ENCODE data around the gene PARP6. TPM values are rescaled to one million over a fixed set of nuclear protein-coding genes. Genes with fewer than 3 reads are reported as not detected.

Gene PARP6
- total RNA-seq, 3 donors from 2014 or later: 63.9 to 90.4 (median 65.8) TPM

DNA sequence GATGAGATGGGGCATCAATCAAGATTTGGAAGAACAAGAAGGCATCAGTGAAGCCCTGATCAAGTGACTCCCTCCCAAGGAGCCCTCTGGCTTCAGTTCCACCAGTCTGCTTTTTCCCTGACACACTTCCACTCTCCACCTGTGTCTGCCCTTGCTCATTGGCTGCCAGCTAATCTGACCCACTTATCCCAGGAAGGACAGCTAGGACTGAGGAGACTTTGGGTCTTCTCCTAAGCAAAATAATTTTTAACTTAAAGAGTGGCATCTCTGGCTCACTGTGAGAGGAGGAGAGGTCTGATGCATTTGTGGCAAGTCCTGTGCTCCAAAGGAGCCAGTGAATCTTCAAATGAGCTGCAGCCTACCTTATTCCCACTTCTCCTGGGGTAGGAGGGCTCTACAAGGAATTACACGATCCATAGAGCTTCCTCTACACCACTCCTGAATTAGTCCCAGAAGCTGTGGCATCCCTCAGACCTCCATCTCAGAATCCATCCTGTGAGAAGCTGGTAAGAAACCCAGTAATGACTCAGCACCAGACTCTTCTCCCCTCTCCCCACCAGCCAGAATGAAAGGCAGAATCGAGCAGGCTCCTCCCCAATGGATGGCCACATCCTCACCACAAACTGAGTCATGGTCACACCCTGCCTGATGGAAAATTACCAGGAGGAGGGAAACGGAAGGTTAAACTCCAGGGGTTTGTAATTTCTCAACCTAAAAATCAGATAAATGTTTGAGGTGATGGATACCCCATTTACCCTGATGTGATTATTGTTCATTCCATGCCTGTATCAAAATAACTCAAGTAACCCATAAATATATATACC is 35.1 kb downstream of the PARP6 start:
- Histone ChIP-seq H3K36me3 (no peaks in the 10 kb centered on the region), H3K4me3 (peak overlapping the region in 2 of 3 donors; percentile 25 to 52), H3K4me1 (peaks cover 4 to 6% of the 10 kb centered on the region in 2 donors), H3K9me3 (no peaks in the 10 kb centered on the region), H3K27ac (peak overlapping the region; percentile 80 to 88), H3K27me3 (no peaks in the 10 kb centered on the region)
- peak in 1 of 2 donors; percentile 71 for DNase-seq (ENCODE audit: low spot score in 2 of 2)
- intact Hi-C loops (cut with DNase I; ENCODE audit: low total_unique reads): loop anchor here (5.0 kb wide), 1 partner anchor 605 kb away; no protein-coding TSS in a partner anchor
- TF ChIP-seq CTCF (IDR thresholded peaks at IDR 0.05) (no peak), POLR2A (IDR thresholded peaks at IDR 0.05) (no peak), POLR2AphosphoS5 (IDR thresholded peaks at IDR 0.05) (peak in 2 of 3 donors; percentile 41 to 72)

DNA sequence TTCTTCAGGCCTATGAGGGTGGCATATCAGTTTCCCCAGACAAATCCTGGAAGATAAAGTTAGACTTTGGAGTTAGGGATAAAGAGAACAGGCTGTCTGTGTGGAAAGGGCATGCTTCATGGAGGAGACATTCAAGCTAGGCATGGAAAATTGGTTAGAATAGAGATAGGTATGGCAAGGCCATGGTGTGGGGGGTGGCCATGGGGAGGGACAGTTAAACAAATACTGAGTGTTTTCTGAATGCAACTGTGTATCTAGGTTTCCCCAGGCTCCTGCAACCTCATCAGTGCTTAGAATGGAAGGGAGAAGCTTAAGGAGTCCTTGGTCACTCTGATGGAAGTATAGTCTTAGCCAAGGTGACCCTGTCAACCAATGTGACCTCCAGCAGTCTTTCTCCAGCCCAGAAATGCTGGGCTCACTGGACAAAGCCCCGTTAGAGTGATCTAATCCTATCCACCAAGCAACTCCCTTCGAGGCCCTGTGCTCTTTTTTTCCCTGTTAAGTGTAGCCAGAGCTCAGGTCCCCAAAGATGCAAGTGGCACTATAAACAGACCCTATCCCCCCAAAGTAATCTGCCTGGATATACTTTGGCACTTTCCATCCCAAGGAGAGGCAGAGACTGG is 35.9 kb downstream of the PARP6 start:
- H3K9me3 ChIP-seq: no peaks in the 10 kb centered on the region
- H3K36me3 ChIP-seq: no peaks in the 10 kb centered on the region
- H3K4me3 ChIP-seq: peak overlapping the region in 2 of 3 donors; percentile 25 to 52
- peak overlapping the region; percentile 80 to 88 for H3K27ac ChIP-seq
- TF ChIP-seq POLR2A (IDR thresholded peaks at IDR 0.05) (no peak), POLR2AphosphoS5 (IDR thresholded peaks at IDR 0.05) (no peak), CTCF (IDR thresholded peaks at IDR 0.05) (no peak)
- intact Hi-C loops (cut with DNase I; ENCODE audit: low total_unique reads): loop anchor here (5.0 kb wide), 1 partner anchor 604 kb away; no protein-coding TSS in a partner anchor
- H3K4me1 ChIP-seq: peaks cover 4 to 8% of the 10 kb centered on the region in 2 donors
- DNase-seq (ENCODE audit: low spot score in 2 of 2): no peak
- no peaks in the 10 kb centered on the region for H3K27me3 ChIP-seq

- H3K27ac ChIP-seq: no peak overlapping the region
Measured at GRCh38 chr15:72235298-72235697, 37.1 kb downstream of the PARP6 start.

DNA sequence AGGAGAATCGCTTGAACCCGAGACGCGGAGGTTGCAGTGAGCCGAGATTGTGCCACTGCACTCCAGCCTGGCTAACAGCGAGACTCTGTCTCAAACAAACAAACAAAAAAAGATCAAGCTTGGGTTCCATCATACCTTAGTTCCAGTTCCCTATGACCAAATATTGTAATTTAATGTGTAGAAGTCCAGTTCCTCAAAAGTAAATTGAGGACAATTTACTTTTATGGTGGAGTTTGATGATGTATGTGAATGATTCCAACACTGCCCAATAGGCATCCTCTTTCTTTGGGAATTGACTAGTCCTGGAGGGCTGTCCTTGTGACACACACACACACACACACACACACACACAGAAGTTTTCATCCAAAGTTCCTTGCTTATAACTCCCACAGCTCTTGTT is 38.6 kb downstream of the PARP6 start:
- Histone ChIP-seq H3K36me3 (no peaks in the 10 kb centered on the region), H3K9me3 (no peaks in the 10 kb centered on the region), H3K4me3 (no peak overlapping the region), H3K4me1 (peaks cover 4 to 8% of the 10 kb centered on the region in 2 donors), H3K27me3 (no peaks in the 10 kb centered on the region), H3K27ac (no peak overlapping the region)
- TF ChIP-seq POLR2A (IDR thresholded peaks at IDR 0.05): no peak
- no peak for TF ChIP-seq CTCF (IDR thresholded peaks at IDR 0.05)
- TF ChIP-seq POLR2AphosphoS5 (IDR thresholded peaks at IDR 0.05): no peak
- DNase-seq (ENCODE audit: low spot score in 2 of 2): no peak
- intact Hi-C loops (cut with DNase I; ENCODE audit: low total_unique reads): no loop called here

More at GRCh38 chr15:72235298-72235697, 37.1 kb downstream of the PARP6 start:
- no peak for DNase-seq (ENCODE audit: low spot score in 2 of 2)
- H3K4me3 ChIP-seq: no peak overlapping the region
- H3K9me3 ChIP-seq: no peaks in the 10 kb centered on the region
- peaks cover 4 to 8% of the 10 kb centered on the region in 2 donors for H3K4me1 ChIP-seq
- TF ChIP-seq POLR2A (IDR thresholded peaks at IDR 0.05): no peak
- no peak for TF ChIP-seq CTCF (IDR thresholded peaks at IDR 0.05)
- TF ChIP-seq POLR2AphosphoS5 (IDR thresholded peaks at IDR 0.05): no peak
- intact Hi-C loops (cut with DNase I; ENCODE audit: low total_unique reads): loop anchor here (5.0 kb wide), 1 partner anchor 603 kb away; no protein-coding TSS in a partner anchor
- no peaks in the 10 kb centered on the region for H3K27me3 ChIP-seq
- H3K36me3 ChIP-seq: no peaks in the 10 kb centered on the region

Measured in breast epithelium (tissue), 4 donors.